ENCODE data around the gene UBA1.
"Not testable (repeated sequence)": the region's sequence is repeated elsewhere in the genome, so short reads cannot be mapped to it uniquely, and the experiment has no call there.

UBA1 gene

GRCh38 chrX:47250017-47250347 lies 56.4 kb downstream of the UBA1 start:
- no peak overlapping the region for H3K4me2 ChIP-seq
- H2AFZ ChIP-seq (ENCODE audit: low read depth), result no peak overlapping the region
- H3K4me1 ChIP-seq (ENCODE audit: low read depth, poor library complexity, severe bottlenecking), result no peaks in the 10 kb centered on the region
- no peaks in the 10 kb centered on the region for H3K36me3 ChIP-seq (ENCODE audit: insufficient read depth)
- H3K79me2 ChIP-seq (ENCODE audit: insufficient read depth, low read depth), result no peaks in the 10 kb centered on the region
- no peak for TF ChIP-seq CTCF (conservative IDR thresholded peaks at IDR 0.05; ENCODE audit: low read depth, low read length)
- no peak overlapping the region for H3K27ac ChIP-seq
- no peak overlapping the region for H3K4me3 ChIP-seq (IDR thresholded peaks at IDR 0.05; ENCODE audit: insufficient read depth, low read depth, low read length)
- H4K20me1 ChIP-seq (ENCODE audit: insufficient read depth), result no peaks in the 10 kb centered on the region
- H3K27me3 ChIP-seq (ENCODE audit: insufficient read depth, low read depth), result no peaks in the 10 kb centered on the region
- no peak overlapping the region for H3K9ac ChIP-seq

DNA sequence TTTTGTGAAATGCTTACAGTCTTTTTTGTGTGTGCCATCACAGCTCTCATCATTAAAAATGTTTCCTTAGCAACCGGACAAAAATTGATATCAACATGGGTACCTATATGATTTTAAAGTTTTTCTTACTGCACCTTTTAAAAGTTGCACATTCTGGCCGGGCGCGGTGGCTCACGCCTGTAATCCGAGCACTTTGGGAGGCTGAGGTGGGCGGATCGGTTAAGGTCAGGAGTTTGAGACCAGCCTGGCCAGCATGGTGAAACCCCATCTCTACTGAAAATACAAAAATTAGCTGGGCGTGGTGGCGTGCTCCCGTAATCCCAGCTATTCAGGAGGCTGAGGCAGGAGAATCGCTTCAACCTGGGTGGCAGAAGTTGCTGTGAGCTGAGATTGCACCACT lies 64.0 kb downstream of the UBA1 start:
- H3K27ac ChIP-seq; H3K36me3 ChIP-seq (ENCODE audit: insufficient read depth); H2AFZ ChIP-seq (ENCODE audit: low read depth); H4K20me1 ChIP-seq (ENCODE audit: insufficient read depth); H3K4me3 ChIP-seq (IDR thresholded peaks at IDR 0.05; ENCODE audit: insufficient read depth, low read depth, low read length); H3K4me1 ChIP-seq (ENCODE audit: low read depth, poor library complexity, severe bottlenecking); H3K27me3 ChIP-seq (ENCODE audit: insufficient read depth, low read depth); H3K9ac ChIP-seq; H3K4me2 ChIP-seq; H3K79me2 ChIP-seq (ENCODE audit: insufficient read depth, low read depth): not testable (repeated sequence)
